Hepatic stellate cell (primary cell): Measurements from ENCODE around the gene FIZ1.

ENCODE experiments used
- DNase-seq: peaks from one replicate; pipeline ENCODE4 v3.0.0; 2011; ENCODE audit warnings: low spot score

FIZ1 gene

DNA sequence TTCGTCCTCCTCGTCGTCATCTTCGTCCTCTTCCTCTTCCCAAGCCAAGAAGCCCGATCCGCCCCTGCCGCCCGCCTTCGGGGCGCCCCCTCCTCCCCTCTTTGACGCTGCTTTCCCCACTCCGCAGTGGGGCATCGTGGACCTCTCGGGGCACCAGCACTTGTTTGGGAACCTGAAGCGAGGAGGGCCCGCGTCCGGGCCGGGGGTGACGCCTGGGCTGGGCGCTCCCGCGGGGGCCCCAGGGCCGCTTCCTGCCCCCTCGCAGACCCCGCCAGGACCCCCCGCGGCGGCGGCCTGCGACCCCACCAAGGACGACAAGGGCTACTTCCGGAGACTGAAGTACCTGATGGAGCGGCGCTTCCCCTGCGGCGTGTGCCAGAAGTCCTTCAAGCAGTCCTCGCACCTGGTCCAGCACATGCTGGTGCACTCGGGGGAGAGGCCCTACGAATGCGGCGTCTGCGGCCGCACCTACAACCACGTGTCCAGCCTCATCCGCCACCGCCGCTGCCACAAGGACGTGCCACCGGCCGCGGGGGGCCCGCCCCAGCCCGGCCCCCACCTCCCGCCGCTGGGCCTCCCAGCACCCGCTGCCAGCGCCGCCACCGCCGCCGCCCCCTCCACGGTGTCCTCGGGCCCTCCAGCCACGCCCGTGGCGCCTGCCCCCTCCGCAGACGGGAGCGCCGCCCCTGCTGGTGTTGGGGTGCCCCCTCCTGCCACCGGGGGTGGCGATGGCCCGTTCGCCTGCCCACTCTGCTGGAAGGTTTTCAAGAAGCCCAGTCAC, 14.8 kb upstream of the FIZ1 start:
- DNase-seq, result no peak

DNA sequence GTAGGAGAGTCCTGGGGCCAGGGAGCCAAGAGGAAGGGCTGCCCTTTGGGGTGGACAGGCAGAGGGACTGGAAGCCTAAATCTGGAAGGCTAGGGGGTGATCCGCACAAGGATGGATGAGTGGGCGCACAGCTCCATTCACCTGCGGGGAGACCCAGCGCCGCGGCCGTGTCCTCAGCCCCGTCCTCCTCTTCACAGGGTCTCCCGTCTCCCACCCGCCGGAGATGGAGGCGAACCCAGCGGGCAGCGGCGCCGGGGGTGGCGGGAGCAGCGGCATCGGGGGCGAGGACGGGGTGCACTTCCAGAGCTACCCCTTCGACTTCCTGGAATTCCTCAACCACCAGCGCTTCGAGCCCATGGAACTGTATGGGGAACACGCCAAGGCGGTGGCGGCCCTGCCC, 14.1 kb upstream of the FIZ1 start:
- no peak for DNase-seq

- DNase-seq, result no peak
Measured at GRCh38 chr19:55611983-55612645, 12.8 kb upstream of the FIZ1 start.

DNA sequence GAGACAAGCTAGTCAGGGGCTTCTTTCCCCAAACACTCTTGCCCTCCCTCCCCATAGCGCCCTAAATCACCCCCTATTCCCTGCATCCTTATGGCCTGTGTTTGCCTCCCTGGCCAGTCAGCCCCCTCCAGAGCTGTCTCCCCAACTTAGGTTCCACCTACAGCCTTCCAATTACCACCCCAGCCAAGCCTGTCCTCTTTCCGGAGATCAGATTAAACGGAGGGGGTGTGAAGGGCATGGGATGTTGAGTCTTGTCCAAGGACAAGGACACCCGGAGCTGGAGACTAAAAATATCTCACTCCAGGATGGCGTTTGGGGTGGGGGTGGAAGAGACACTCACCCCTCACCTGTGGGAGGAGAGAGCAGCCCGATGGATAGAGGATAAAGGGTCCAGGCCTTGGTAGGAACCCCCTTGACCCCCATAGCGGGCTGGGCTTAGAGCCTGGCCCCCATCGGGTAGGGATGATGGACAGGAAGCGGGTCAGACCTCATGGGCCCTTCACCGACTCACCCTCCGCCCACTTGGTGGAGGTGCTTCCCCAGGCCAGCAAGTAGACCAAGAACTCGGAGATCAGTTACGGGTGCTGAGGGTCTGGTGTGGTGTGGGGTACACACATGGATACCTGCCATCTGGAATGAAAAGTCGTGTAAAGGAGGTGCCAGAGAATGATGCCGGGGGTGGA, 12.1 kb upstream of the FIZ1 start:
- DNase-seq, result no peak

DNA sequence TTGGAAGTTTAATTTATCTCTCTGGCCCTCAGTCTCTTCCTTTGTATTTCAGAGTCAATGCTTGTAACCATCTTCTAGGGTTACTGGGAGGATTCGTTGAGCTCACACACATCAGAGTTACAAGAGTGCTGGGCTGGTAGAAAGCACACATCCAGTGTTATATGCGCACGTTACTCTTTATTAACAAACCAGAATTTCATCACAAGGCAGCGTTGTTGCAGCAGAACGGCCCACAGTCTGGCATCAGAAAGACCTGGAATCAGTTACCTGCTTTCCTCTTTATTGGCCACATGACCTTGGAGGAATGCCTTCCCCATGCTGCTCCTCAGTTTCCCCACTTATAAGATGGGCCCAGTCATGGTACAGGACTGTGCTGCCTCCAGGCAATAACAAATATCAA, 10.0 kb upstream of the FIZ1 start:
- DNase-seq, result no peak

GRCh38 chr19:55606817-55607216, 7.5 kb upstream of the FIZ1 start:
- no peak for DNase-seq

- DNase-seq, result no peak
Measured at GRCh38 chr19:55606471-55606787, 7.1 kb upstream of the FIZ1 start.

DNA sequence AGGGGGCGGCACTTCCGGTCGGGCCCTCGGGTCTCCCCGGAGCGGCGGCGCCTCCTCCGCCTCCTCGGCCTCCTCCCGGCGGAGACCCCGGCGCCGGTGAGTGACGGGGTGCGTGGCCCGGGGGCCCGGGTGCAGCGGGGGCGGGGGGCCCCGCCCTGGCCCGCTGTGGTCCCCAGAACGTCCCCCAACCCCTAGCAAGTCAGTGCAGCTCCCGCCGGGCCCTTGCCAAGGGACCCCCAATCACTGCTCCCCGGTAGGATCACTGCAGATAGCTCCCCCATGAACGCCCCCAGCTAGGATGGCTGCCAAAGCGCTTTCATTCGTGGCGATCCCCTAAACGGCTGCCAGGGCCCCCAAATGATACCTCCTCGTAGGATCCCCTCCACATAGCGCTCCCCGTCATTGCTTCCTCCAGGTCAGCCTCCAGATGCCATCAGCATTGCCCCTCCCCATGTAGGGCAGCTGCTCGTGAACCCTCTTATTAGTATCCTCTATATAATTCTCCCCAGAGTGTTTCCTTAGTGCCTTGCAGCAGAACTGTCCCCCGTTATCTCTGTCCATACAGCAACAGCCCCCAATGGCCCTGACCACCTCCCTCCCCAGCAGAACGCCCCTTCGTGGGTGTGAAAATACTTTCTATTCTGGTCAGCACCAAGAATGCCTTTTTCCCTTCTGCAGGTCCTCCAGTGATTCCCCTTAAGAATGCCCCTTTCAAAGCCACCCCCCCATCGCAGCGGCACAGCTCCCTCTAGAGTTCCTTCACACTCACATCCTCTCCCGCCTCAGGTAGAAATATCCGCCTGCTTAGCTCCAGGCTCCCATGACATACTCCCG, 6.5 kb upstream of the FIZ1 start, which contains the start of gene ZNF865:
ZNF865 (plus strand) TSS at position 11 of the 834 bp plus-strand sequence. CDS start 7,972 bp downstream, outside the sequence.
- DNase-seq, result peak; percentile 89

DNA sequence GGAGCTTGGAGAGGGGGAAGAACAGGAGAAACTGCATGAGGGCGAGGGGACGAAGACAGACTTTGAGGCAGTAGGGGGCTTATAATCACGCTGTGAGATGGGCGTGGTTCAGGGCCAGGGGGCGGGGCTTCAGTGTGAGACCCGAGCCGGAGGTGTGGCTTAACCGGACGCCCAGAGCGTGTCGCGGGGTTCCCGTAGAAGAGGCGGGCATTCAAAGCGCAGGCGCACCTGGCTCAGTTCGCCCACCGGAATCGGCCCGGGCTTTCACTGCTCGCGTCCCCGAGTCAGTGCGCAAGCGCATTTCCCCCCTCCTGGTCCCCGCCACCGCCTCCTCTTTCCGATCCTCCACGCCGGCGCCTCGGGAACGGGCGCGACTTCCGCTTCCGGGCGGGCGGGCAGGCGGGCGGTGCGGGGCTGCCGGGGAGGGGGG, 5.9 kb upstream of the FIZ1 start:
- peak; percentile 98 for DNase-seq

DNA sequence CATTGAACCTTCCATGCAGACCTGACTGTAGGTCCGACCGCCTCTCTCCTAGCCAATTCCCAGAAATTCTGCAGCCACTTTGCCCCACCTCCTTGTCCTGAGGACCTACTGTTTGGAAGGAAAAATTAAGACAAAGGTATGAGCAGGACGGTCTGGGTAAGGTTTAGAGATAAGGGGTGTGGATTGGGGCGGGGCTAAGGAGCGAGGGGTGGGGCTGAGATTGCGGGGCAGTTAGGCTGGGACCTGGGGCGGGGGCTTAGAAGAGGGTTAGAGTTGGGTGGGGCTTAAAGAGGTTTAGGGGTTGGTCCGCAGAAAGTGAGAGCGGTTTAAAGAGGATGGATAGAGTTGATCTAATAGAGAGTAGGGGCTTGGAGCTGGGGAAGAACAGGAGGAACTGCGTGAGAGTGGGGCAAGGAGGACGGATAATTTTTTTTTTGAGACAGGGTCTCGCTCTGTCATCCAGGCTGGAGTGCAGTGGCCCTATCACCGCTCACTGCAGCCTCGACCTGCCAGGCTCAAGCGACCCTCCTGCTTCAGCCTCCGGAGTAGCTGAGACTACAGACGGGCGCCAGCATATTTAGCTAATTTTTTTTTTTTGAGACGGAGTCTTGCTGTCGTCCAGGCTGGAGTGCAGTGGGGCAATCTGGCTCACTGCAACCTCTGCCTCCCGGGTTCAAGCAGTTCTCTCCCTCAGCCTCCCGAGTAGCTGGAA, 4.4 kb upstream of the FIZ1 start:
- DNase-seq, result no peak

DNA sequence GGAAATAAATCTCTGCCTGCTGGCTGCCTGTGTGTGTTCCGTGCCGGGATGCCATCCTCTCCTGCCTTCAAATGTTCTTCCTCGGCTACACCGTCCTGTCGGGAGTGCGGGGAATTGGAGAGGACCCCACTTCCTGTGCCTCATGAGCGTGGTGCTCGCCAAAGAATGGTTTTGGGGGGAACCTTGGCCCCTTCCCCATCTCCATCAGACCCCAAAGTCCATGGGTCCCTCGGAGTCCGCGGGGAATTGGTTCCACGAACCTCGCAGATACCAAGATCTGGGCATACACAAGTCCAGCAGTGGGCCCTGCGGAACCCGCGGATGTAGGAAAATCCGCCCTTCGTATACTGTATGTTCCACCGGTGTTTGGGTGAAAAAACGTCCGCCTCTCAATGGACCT, 3.8 kb upstream of the FIZ1 start:
- no peak for DNase-seq

GRCh38 chr19:55602104-55603001, 3.0 kb upstream of the FIZ1 start:
- no peak for DNase-seq

- no peak for DNase-seq
Measured at GRCh38 chr19:55601084-55601483, 1.8 kb upstream of the FIZ1 start.

- no peak for DNase-seq
Measured at GRCh38 chr19:55600662-55601028, 1.3 kb upstream of the FIZ1 start.

DNA sequence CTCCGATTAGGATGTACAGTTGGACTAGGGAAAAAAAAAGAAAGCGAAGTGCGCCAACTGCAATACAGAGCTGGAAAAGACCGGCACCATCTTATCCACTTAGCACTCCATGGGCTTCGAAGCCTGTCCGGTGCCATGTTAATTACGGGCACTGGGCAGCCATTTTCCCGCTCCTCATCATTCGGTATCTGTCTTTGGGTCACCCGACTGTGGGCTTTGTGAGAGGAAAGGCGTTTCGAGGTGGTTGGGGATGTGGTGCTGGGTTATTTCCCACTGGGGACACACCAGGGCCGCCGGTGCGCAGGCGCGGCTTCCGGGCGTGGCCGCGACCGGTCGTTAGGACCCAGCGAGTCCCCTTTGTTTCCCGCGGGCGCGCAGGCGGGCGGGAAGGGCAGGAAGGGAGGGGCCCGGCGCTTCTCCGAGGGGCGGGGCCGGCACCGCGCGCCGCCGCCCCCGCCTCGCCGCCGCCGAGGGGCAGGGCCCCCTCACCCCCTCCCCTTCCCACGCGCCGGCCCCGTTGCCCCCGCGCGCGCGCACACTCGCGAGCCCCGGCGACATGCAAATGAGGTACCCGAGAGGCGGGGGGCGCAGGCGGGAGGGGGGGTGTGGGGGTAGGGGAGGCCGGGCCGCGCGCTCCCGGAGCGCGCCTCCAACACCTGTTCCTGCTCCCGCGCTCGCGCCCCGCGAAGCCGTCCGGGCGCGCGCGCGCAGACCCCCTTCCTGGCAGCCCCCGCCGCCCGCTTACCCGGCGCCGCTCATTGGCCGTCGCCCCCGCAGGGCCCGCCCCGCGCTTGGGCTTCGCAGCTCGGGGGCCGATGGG, 735 bp upstream of the FIZ1 start, which contains the start of gene ZNF524:
ZNF524 (plus strand) TSS at position 447 of the 820 bp plus-strand sequence. CDS start 1,825 bp downstream, outside the sequence.
- DNase-seq, result peak; percentile 90

- peak; percentile 91 for DNase-seq
Measured at GRCh38 chr19:55598719-55599467, 424 bp downstream of the FIZ1 start.

DNA sequence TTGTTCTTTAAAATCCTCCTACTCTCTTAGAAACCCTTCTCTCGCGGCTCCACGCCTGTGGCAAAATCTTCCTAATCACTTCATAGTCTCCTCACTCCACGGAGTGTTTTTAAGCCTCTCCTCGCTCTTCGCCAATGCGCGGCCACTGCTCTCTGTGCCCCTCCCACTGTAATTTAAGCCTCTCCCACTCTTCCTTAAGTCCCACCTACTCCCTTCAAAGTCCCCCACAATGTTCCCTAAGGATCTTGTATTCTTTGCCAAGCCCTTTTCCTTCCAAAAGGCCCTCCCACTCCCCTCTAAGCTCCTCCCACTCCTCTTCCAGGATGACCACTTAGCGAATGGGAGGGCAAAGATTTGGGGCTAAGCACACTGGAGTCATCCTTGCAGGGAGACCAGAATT, 1.3 kb downstream of the FIZ1 start:
- DNase-seq, result no peak

DNA sequence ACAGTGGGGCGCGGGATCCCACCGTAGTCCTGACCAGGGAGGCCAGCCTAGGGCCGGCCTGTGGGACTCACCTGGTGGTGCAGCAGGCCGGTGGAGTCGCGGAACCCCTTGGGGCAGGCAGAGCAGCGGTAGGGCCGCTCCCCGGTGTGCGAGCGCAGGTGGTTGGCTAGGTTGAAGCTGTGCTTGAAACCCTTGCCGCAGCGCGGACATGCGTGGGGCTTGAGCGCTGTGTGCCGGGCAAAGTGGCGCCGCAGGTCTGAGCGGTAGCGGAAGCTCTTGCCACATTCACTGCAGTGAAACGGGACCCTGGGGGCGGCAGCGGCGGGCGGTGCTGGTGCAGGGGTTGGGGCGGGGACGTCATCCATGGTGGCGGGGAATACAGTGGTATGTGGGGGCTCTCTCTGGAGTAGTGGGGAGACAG, 1.8 kb downstream of the FIZ1 start:
- no peak for DNase-seq

DNA sequence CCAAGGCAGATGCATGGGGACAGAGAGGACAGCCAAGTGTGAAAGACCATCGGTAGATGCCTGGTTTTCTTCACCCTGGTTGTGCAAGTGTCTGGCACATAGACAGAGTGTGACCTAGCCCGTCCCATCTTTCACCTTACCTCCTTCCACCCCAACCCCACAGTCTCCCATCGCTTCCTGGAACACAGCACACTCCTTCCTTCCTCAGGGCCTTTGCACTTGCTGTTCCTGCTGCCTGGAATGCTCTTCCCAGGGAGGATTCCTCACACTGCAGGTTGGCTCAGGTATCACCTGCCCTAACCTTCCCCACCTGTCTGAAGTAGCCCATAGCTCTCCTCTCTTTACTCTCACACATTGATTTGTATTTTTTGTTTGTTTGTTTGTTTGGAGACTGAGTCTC, 3.0 kb downstream of the FIZ1 start:
- no peak for DNase-seq
